Fibroblast of peridontal ligament (primary cell): Measurements from ENCODE around the gene BTAF1.
"Not testable (repeated sequence)": the region's sequence is repeated elsewhere in the genome, so short reads cannot be mapped to it uniquely, and the experiment has no call there.

Experiments used
- DNase-seq: peaks from one replicate; pipeline ENCODE4 v3.0.0-alpha.2; 2010; ENCODE audit errors: extremely low read depth

Gene BTAF1

DNA sequence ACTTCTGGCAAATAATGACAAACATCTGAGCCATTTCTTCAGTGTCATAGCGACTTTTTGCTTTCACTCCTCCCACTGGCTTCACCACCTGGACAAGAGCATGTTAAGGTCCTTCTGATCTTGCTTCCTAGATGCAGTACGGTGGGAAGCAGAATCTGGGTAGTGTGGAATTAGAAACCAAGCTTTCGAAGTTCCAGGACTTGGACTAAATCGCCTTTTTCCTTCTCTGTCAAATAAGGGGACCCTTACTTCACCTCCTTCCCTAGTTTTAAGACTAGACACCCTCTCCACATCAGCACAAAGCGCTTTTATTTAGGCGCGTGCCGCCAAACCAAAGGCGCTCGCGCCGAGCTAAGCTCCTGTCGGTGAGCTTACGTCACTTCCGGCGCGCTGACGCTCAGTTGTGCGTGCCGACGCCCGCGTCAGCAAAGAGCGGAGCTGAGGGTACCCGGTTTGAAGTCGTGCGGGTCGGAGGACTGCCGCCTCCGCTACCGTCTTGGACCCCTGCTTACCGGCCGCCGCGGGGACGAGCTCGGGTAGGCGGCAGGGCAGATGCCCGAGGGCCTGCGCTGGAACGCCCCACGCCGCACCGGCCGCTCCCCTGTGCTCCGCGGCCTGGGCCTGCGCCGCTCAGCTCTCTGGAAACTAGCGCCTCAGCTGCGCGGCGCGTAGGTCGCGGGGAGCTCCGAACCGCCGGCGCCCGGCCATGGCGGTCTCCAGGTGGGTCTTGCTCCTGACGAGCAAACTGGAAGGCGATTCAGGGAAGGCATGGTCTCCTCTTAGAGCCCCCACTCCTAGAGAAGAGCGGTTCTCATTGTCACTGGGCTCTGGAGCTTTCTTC lies at the start of gene BTAF1:
Gene BTAF1 (plus strand): TSS at position 400 of the 841 bp plus-strand sequence. CDS start 307 bp downstream, at position 707.
- DNase-seq = peak; percentile 91

DNA sequence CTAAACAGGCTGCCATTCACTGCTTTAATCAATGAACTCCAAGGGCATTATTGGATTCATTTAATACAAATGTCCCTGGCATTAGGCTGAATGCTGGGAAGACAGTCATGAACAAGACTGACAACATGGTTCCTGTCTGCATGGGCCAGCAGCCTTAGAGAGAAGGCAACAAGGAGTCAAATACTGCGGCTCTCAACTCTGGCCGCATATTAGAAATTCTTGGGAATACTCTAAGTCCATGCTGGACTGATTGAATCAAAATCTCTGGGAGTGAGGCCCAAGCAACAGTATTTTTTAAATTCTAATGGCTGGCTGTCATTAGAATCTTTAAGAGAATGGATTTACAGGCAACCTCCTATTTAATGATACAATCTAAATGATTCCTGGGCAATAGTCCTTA lies 48.4 kb upstream of the BTAF1 start:
- no peak for DNase-seq

DNA sequence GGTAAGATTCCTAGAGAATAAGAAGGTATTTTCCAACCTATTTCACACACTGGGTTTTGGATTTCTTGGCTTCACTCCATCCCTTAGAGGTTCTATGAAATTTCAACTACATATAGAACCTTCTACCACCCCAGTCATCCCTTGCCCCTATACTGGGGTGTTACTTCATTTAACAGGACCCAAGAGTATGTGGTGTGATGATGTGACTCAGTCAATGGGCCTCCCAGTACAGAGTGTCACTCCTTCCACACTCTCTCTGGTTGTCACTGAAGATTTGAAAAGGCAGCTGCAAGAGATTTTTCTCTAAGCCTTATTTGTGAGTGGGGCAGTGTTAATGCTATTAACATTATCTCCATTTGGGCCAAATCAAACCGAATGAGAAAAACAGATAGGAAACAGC lies 47.8 kb upstream of the BTAF1 start:
- DNase-seq = no peak

DNA sequence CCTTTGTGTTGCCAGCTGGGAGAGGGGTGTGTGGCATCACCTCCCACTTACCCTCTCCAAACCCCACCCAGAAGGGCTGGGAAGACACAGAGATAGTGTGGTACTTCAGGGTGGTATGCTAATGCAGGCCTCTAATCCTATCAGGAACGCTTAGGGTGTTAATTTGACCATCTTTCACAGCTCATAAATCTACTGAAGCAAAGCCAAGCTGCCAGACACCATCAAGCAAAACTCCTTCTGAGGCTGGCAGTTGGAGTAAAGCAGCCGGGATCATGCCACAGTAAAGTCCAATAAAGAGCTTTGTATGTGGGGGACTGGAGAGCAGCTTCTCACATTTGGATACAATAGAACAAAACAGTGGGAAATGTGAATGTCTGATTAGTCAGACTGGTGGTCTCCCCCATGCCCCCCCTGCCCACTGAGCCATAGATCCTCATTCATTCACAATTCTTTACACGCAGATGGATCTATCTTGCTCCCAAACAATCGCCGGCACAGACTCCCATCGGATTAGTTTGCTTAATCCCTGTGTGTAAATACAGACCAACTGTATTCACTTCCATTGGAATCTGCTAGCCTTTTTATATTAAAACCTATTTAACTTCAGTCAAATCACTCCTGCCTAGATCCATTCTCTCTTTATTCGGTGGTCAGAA lies 43.9 kb upstream of the BTAF1 start:
- no peak for DNase-seq

DNA sequence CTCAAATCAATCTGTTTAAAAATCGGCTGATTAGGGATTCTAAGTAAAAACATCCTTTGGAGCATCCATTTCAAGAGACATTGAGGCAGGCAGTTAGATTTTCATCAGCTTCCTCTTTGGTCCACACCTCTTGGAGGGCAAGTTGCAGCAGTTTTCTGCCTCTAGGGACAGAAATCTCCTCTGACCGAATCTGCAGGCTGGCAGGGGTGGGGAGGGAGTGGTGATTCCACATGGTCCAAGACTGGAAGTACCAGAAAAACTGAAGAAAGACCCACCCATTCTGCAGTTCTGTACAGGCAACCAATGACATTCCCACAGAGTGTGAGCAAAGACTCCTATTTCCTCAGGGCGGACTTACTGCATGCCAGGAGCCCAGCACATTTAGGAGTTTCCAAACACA lies 43.3 kb upstream of the BTAF1 start:
- peak; percentile 17 for DNase-seq

DNA sequence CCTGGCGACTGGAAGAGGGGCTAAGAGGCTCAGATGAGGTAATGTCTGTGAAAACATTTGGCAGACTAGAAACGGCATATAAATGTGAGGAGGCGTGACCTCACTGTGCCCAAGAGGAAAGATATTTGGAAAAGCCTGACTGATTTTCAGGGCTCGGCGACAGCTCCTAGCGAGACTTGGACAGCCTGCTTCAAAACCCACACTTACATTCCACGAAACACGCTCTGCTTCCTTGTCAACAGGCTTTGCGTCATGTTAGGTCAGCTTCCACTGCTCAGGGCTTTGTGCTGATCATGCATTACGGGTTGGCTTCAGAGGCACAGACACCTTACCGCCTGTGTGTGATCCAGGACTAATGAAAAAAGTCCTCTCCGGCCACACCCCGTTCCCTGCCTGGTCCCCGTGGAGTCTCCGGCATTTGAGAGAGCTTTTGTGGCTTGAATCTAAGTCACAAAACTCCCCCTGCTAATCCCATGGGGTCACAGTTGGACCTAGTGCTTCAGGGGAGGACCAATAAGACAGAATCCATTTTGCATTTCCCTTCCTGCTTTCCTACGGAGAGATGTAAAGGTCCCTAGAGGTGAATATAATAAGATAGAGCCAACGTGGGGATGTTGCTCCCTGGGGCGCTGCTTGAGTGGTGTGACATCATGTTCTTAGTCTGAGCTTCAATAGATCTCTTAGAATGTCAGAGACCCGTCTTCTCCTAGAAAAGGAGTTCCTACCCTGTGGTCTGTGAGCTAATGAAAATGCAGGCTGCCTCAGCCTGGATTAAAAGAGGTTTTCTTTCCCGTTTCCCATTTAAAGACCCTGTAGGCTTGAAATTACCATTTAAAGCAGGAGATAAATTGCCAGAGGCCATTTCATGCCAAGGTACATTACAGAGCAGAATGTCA lies 39.8 kb upstream of the BTAF1 start:
- peak; percentile 70 for DNase-seq

DNA sequence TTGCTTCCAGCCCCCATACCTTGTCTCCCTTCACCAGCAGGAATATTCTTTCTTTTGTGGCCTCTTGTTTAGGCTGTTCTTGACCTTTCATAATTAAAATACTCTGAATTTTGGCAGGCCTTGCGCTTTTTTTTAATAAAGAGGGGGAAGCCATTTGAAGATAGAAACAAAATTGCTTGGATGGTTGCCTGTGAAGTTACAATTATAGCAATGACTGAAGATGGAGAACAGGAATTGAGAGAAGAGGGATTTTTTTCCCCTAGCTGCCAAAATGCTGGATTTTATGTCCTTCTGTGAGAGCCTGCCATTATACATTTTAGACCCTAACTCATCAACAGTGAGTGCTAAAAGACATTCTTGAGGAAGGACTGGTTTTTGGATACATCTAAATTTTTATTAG lies 39.0 kb upstream of the BTAF1 start:
- no peak for DNase-seq

DNA sequence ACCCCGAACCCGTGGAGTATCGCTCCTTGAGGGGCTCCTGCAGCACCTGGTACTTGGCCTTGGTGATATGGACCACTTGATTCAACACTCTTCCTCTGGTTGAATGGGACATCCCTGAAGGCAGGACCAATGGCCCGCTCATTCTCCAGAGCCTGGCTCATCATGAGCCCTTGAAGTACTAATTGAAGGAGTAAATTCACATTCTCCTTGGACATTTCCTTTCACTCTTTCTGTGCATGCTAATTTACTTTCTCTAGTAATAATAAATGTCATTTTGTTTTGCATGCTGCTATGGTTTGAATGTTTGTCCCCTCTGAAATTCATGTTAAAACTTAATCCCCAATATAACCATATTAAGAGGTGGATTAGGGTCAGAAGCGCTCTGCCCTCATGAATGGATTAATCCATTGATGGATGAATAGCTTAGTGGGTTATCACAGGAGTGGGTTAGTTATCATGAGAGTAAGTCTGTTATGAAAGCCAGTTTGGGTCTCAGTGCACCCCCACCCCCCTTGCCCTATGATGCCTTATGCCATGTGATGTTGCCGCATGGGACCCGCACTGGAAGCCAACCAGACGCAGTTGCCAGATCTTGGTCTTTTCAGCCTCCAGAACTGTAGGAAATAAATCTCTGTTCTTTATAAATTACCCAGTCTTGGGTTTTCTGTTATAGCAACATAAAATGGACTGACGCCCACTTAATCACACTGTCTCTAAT lies 38.0 kb upstream of the BTAF1 start:
- DNase-seq = no peak

DNA sequence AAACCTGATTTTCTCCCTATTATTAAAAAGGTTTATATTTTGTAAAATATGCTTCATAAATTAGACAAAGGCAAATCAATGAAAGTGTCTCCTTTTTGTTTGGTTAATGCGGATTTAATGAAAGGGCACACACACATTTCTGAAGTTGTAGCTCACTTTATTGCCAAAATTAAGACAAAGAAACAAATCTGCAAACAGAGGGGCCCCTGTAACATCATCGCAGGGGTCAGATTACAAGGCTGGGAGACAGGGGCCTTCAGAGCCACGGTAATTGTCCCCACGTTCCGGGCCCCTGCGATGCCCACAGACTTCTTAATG lies 36.7 kb upstream of the BTAF1 start:
- no peak for DNase-seq

DNA sequence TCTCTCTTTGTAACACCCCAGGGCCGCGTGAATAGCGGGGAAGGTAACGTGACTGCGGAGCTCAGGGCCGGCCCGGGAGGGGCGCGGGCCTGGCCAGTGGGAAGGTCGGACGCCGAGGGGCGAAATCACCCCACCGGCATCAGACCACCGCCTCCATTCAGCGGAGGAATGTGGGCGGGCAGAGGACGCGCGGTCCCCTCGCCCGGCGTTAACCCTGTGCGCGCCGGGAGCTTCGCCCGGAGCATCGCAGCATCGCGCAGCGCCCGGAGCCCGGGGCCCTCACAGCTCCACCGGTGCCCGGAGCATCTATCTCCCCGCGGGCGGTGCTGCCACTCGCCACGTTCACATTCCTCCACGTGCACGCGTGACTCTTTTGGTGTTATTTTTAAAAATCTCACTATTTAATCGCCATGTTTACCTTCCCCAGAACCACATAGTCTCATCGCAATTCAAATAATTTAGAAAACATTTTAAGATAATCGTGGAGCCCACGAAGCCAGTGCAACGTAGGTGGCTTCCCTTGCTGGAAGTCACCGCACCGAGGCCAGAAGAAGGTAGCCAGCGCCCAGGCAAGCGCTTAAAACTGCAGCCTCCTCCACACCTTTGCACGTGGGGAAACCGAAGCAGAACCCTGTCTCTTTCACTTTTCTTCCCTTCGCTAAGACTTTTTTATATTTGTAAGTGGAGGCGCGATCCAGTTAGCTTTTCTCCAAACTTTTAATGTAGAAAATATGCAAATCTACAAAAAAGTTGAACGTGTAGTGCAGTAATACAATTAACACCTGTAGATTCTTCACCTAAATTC lies 36.1 kb upstream of the BTAF1 start:
- DNase-seq = peak; percentile 23

DNA sequence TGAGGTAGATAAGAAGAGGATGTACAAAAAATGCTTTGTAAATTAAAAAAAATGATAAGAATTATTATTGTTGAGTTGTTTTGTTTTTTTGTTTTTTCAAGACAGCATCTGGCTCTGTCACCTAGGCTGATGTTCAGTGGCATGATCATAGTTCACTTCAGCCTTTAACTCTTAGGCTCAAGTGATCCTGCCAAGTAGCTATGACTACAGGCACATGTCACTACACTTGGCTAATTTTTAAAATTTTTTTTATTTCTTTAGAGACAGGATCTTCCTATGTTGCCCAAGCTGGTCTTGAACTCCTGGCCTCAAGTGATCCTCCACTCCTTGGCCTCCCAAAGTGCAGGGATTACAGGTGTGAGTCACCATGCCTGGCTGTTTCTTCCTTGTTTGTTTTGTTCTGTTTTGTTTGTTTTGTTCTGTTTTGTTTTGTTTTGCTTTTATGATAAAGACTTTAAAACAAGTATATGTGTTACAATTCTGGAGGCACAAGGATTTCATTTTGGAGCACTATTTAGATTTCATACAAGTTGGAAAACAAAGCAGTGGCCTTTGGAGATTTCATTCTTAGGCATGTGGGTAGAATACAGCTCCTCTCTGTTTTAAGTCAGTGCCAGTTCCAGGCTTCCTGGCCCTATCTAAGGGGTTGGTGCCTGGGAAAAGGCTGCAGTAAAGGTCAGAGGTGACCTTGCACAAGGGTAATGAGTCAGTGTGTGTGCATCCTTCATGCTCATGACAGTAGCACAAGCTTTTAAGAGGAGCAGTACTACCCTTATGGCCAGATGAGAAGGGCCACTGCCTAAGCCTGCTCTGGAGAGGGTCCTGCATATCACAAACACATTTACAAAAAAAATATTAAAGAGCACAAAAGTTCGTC lies 32.2 kb upstream of the BTAF1 start:
- peak; percentile 58 for DNase-seq

DNA sequence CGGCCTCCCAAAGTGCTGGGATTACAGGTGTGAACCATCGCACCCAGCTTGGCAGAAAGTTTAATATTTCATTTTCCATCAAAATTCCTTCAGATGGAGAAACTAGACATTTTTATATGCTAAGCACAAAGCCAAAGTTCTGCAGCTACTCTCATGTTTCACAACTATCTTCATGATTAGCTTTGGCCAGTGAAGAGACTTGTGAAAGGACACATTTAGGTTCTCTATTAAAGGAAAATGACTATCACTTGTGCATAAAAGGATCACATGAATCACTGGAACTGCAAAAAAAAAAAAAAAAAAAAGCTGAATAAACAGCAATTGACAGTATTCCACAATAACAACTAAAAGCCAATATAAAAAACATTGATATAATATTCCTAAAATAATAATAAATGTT lies 30.5 kb upstream of the BTAF1 start:
- no peak for DNase-seq

DNA sequence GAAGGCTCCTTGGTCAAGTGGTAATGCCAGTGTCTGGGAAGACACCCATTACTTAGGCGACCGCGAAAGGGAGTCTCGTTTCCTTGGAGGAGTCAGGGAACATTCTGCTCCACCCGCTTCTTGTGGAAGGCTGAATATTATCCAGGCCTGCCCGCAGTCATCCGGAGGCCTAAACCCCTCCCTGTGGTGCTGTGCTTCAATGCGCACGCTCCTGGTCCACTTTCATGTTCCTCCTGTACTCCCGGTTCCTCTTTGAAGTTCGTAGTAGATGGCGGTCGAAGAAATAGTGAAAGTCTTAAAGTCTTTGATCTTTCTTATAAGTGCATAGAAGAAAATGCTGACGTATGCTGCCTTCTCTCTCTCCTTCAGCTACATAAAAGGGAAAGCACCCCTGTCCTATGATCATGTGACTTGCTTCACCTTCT lies 29.3 kb upstream of the BTAF1 start:
- not testable (repeated sequence) for DNase-seq

DNA sequence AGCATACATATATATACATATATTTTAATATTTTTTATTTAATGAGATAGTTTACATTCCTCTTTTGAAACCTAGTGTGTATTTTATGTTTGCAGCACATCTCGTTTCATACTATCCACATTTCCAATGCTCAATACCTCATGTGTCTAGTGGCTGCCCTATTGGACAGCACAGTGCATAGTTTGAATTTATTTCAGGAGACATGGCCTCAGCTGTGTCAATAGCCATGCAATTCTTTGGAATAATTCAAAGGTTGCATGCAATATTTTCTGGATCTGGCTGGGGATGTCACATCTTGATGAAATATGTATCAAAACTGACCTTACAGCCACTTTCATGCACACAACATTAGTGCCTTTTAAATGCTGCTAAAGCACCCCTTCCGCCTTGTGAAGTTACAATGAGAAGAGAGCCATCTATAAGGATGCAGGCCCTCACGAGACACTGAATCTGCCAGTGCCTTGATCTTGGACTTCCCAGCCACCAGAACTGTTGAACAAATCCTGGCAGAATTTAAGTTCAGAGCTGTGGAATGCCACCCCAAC lies 27.3 kb upstream of the BTAF1 start:
- DNase-seq = no peak

DNA sequence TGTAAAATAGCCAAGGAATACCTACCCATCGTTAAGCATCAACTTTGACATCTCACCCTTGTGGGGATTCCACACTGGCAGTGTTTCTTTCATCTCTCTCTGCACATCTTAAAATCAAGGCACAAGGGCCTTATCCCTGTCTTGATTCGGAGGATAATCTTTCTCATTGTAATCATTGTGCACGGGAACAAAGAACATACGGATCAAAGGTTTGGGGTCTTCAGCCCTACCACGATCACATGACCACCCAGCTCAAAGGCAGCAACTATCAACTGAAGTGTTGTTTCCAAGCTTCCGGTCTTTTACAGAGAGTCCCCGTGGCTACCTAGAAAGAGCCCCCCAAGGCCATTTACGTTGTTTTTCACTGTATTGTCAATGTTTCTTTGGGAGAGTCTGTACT lies 26.1 kb upstream of the BTAF1 start:
- no peak for DNase-seq

DNA sequence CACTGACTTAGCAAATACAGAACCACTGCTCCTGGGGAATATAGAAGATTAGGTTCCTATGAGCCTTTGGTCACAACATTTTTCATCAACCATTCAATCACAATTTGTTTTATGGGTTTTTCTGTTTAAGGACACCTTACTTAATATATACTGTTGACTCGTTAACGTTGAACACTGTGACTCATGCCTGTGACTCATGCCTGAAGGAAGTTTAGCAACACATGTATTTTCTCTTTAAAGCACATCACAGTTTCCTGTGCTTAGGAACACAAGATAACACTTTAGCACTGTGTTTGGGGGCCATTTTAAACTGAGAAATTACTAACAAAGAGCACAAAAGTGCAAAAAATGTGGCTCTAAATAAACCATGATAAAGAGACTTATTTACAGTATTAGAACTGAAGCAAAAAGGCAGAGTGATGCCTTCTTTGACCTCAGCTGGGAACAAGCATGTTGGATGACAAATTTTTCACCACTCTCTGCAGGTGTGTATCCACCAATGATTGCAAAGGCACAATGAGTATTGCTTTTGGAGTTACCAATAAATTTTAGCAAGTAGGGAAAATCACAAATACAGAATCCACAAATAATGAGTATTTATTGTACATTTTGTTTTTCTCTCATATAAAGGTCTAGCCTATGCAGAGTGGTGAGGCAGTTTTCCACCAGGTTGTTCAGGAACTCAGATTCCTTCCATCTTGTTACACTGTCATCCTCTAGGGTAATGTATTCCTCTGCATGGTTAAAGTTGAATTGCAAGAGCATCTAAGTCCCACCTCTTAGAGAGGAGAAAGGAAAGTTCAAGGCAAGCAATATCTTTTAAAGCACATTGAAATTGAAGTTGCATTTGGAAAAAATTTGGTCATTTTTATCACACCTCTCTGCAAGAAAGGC lies 21.5 kb upstream of the BTAF1 start:
- peak; percentile 89 for DNase-seq

DNA sequence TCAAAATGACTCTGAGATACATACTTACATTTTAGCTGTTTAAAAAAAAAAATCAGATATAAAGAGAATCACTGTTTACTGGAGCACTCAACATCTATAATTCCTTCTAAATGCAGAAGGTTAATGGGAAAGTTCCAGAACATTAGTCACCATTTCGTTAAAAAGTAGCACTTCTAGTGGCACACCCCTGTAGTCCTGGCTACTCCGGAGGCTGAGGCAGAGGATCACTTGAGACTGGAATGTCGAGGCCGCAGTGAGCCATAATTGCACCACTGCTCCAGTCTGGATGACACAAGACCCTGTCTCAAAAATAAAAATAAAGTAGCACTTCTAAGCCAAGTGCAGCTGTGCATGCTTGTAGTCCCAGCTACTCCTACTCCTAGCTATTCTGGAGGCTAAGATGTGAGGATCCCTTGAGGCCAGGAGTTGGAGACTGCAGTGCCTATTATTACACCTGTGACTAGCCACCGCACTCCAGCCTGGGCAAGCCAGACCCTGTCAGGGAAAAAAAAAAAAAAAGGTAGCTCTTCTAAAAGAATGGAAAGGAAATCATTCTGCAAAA lies 16.5 kb upstream of the BTAF1 start:
- DNase-seq = no peak

DNA sequence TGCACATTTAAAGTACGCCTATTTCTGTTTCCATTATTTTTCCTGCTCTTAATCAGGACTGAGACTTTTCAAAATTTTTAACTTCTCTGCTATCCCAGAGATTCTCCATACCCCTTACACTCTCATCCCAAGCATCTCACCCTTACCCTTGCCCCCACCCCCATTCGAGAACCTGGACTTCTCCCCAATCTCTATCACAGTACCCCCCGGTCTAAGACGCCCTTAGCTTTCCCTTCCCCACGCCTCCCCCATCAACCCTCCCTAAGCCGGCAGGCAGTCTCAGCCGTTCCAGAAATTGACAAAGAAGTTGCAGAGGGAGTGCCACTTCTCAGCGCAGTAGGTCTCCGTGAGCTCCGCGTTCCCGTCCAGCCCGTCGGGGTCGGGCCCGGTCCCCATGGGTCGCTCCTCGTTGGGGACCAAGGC lies 15.6 kb upstream of the BTAF1 start:
- no peak for DNase-seq
